B cell (primary cell): ENCODE measurements around the gene ZDHHC7. TPM values are rescaled to one million over a fixed set of nuclear protein-coding genes. Genes with fewer than 3 reads are reported as not detected.

ENCODE experiments used
- ATAC-seq: fragments of 200-7000 bp; cut with Tn5 transposase; one replicate; pipeline ENCODE4 v1.10.0; 2021; ENCODE audit warnings: low read depth, mild to moderate bottlenecking, moderate number of reproducible peaks, moderate library complexity
- CTCF ChIA-PET: fragments of 350-600 bp; sonication (Branson Sonifier 250); formaldehyde crosslinking; loops from one replicate; lab custom pipeline; 2021; ENCODE audit warnings: antibody characterized with exemption, inconsistent platforms; lab: Charles Lee
- POLR2A ChIA-PET: fragments of 350-600 bp; sonication (Branson Sonifier 250); formaldehyde crosslinking; loops from one replicate; lab custom pipeline; 2021; ENCODE audit warnings: antibody characterized with exemption; lab: Charles Lee
- DNase-seq: peaks from one replicate; pipeline ENCODE4 v3.0.0; 2013
- H2AFZ ChIP-seq: 2 replicates; pipeline ENCODE4 v1.6.1; 2012; ENCODE audit warnings: mild to moderate bottlenecking, low read depth, low read length; ENCODE audit not compliant: insufficient read depth, poor library complexity, severe bottlenecking
- H3K27ac ChIP-seq, 2 donors: 1 replicate in 1 of 2; 2 replicates in 1 of 2; pipeline ENCODE4 v1.5.1; 2012 to 2013; ENCODE audit warnings: low read length in 2 of 2, mild to moderate bottlenecking in 2 of 2, moderate library complexity in 1 of 2
- H3K27me3 ChIP-seq, 4 experiments: fragments of 200-600 bp in 1 of 4; sonication (generic) in 1 of 4; replicated peaks in 1 of 4; 1 replicate in 2 of 4; 2 replicates in 2 of 4; pipeline versions ENCODE4 v1.6.1 to v1.7.0; 2013 to 2016; ENCODE audit warnings: low read length in 3 of 4, mild to moderate bottlenecking in 2 of 4, mixed read lengths in 1 of 4, moderate library complexity in 1 of 4; ENCODE audit not compliant: insufficient read depth in 4 of 4, control insufficient read depth in 3 of 4; ENCODE audit errors: control extremely low read depth in 1 of 4
- H3K36me3 ChIP-seq, 2 experiments: replicated peaks in 1 of 2; 1 replicate in 1 of 2; 2 replicates in 1 of 2; pipeline versions ENCODE4 v1.6.1 to v1.7.1; 2013; ENCODE audit warnings: low read length in 1 of 2; ENCODE audit not compliant: insufficient read depth in 2 of 2, control insufficient read depth in 1 of 2; ENCODE audit errors: control extremely low read depth in 1 of 2, extremely low read depth in 1 of 2
- H3K4me1 ChIP-seq, 2 donors: fragments of 200-600 bp in 1 of 2; sonication (generic) in 1 of 2; 1 replicate in 1 of 2; 2 replicates in 1 of 2; pipeline versions ENCODE4 v1.5.1 to v1.6.1; 2013 to 2017; ENCODE audit warnings: low read length in 2 of 2; ENCODE audit not compliant: control insufficient read depth in 2 of 2, insufficient read depth in 2 of 2
- H3K4me2 ChIP-seq: replicated peaks from 2 replicates; pipeline ENCODE3; 2012; ENCODE audit warnings: mild to moderate bottlenecking, low read depth, low read length; ENCODE audit not compliant: poor library complexity, severe bottlenecking
- H3K4me3 ChIP-seq, 5 experiments: fragments of 200-600 bp in 1 of 5; sonication (generic) in 1 of 5; 1 replicate in 3 of 5; 2 replicates in 2 of 5; pipeline versions ENCODE4 v1.5.1 to v1.7.0; 2011 to 2016; ENCODE audit warnings: low read length in 4 of 5, mild to moderate bottlenecking in 4 of 5, low read depth in 2 of 5, control low read depth in 1 of 5, moderate library complexity in 1 of 5; ENCODE audit not compliant: insufficient read depth in 1 of 5; ENCODE audit errors: control extremely low read depth in 1 of 5, extremely low read depth in 1 of 5
- H3K79me2 ChIP-seq: fragments of 200-600 bp; sonication (generic); one replicate; pipeline ENCODE4 v1.6.0; 2016; ENCODE audit warnings: low read length; ENCODE audit not compliant: control insufficient read depth, insufficient read depth
- H3K9ac ChIP-seq: fragments of 200-600 bp; sonication (generic); 2 replicates; pipeline ENCODE4 v1.6.1; 2017; ENCODE audit warnings: mild to moderate bottlenecking, low read length, moderate library complexity
- H3K9me3 ChIP-seq, 3 donors: one replicate each; pipeline versions ENCODE4 v1.6.1 to v1.7.1; 2013; ENCODE audit warnings: low read length in 2 of 3; ENCODE audit not compliant: control insufficient read depth in 2 of 3, insufficient read depth in 1 of 3; ENCODE audit errors: control extremely low read depth in 1 of 3
- H4K20me1 ChIP-seq: 2 replicates; pipeline ENCODE4 v1.6.0; 2012; ENCODE audit warnings: mild to moderate bottlenecking, low read length; ENCODE audit not compliant: insufficient read depth, control insufficient read depth, poor library complexity, severe bottlenecking
- H3K27ac Mint-ChIP-seq: one replicate; pipeline ENCODE4 v1.8.0; 2021; ENCODE audit warnings: mixed read lengths
- H3K27me3 Mint-ChIP-seq: one replicate; pipeline ENCODE4 v1.8.0; 2021; ENCODE audit warnings: mixed read lengths
- H3K4me1 Mint-ChIP-seq: one replicate; pipeline ENCODE4 v1.8.0; 2021; ENCODE audit warnings: mixed read lengths
- H3K4me3 Mint-ChIP-seq: one replicate; pipeline ENCODE4 v1.8.0; 2021; ENCODE audit warnings: mixed read lengths
- H3K9me3 Mint-ChIP-seq: one replicate; pipeline ENCODE4 v1.8.0; 2022; ENCODE audit warnings: mixed read lengths; ENCODE audit not compliant: insufficient read depth
- EZH2 ChIP-seq: IDR thresholded peaks from 2 replicates; pipeline ENCODE4 v1.6.1; 2012; ENCODE audit warnings: borderline replicate concordance, low read depth, mild to moderate bottlenecking, moderate library complexity, low read length; ENCODE audit not compliant: insufficient read depth, poor library complexity, severe bottlenecking
- WGBS: methylation state at CpG from one replicate; pipeline ENCODE4 v1.1.5; 2013; ENCODE audit warnings: missing lambda C conversion rate; ENCODE audit not compliant: insufficient coverage; 5-methylcytosine and 5-hydroxymethylcytosine counted together
- intact Hi-C: fragments of 100-400 bp; cut with micrococcal nuclease; formaldehyde crosslinking; loops from one replicate; pipeline ENCODE4 v1.10.0; 2022
- polyA plus RNA-seq: library from polyadenylated mRNA; depleted of rRNA; stranded (reverse); fragments of >200 nt; gene quantifications from 2 replicates; pipeline ENCODE4 v1.2.3, GENCODE V29; 2012
- total RNA-seq, 2 donors: library from RNA; stranded (reverse); fragments of 120-200 nt in 1 of 2; gene quantifications; 1 replicate in 1 of 2; 2 replicates in 1 of 2; pipeline versions ENCODE4 v1.2.3 to v1.2.4, GENCODE V29; 2013 to 2022
- TF ChIP-seq, protein P1 (sequence below): fragments of 200-600 bp; IDR thresholded peaks from one replicate; pipeline ENCODE4 v1.8.0; 2022; ENCODE audit warnings: antibody characterized with exemption, mild to moderate bottlenecking

The ZDHHC7 gene
- total and polyA plus RNA-seq, 2 donors (not counting 1 experiment from before 2014, with no cell fraction given) = 25.2 to 36.1 TPM

DNA sequence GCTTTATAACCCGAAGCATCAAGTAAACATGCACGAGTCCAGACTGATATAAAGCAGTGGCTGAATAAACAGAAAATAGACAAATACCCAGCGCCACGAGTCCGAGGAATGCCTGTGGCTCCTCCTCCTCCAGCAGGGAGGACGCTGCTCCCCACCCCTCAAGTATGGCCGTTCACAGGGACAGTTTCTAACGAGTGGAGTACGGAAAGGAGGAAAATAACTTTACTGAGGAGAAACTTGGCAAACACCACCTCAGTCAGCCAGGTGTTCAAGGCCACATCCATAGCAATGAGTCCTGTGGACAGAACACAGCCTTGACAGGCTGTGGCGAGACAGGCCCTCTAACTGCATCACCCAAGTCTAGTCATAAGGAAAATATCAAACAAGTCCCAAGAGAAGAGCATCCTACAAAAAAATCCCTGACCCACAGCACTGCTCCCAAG lies 9.2 kb downstream of the ZDHHC7 start:
- Histone ChIP-seq H3K4me2 (peak overlapping the region; percentile 37), H3K4me1 (peaks cover 12 to 17% of the 10 kb centered on the region in 2 donors), H3K79me2 (peaks cover 94% of the 10 kb centered on the region), H3K9me3 (no peaks in the 10 kb centered on the region), H3K27me3 (no peaks in the 10 kb centered on the region), H3K9ac (no peak overlapping the region), H3K27ac (no peak overlapping the region), H4K20me1 (peaks cover 67% of the 10 kb centered on the region), H2AFZ (no peak overlapping the region), H3K36me3 (peaks cover 7 to 8% of the 10 kb centered on the region in 2 experiments), H3K4me3 (no peak overlapping the region)
- POLR2A ChIA-PET = no interaction called here
- Mint-ChIP-seq H3K27me3 (no peaks in the 10 kb centered on the region), H3K4me1 (peaks cover 51% of the 10 kb centered on the region), H3K27ac (peak overlapping the region; percentile 10), H3K4me3 (peak overlapping the region; percentile 9), H3K9me3 (no peaks in the 10 kb centered on the region)
- CTCF ChIA-PET = no interaction called here
- intact Hi-C loops = no loop called here
- WGBS = 100% methylated on average over 1 of the region's 10 CpGs
- no peak for ATAC-seq
- DNase-seq = no peak
- TF ChIP-seq, protein P1, sequence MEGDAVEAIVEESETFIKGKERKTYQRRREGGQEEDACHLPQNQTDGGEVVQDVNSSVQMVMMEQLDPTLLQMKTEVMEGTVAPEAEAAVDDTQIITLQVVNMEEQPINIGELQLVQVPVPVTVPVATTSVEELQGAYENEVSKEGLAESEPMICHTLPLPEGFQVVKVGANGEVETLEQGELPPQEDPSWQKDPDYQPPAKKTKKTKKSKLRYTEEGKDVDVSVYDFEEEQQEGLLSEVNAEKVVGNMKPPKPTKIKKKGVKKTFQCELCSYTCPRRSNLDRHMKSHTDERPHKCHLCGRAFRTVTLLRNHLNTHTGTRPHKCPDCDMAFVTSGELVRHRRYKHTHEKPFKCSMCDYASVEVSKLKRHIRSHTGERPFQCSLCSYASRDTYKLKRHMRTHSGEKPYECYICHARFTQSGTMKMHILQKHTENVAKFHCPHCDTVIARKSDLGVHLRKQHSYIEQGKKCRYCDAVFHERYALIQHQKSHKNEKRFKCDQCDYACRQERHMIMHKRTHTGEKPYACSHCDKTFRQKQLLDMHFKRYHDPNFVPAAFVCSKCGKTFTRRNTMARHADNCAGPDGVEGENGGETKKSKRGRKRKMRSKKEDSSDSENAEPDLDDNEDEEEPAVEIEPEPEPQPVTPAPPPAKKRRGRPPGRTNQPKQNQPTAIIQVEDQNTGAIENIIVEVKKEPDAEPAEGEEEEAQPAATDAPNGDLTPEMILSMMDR = no peak
- TF ChIP-seq EZH2 = no peak

DNA sequence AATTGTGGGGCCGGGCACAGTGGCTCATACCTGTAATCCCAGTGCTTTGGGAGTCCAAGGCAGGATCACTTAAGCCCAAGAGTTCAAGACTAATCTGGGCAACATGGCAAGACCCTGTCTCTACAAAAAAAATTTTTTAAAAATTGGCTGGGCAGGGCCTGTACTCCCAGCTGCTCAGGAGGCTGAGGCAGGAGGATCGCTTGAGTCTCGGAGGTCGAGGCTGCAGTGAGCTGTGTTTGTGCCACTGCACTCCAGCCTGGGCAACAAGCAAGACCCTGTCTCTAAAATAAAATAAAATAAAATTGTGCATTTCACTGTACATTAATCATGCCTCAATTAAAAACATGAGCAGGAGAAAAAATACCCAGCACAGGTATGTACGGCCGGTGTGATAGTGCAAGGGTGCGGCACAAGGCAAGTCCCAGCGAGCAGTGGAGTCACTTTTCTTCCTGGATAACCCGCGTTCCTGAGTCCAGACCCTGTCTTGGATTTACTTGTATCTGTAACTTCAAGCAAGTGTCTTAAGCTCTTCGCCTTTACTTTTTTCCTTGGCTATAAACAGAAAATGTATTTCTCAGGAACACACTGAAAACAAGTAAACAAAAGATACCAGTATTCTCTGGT lies 11.4 kb downstream of the ZDHHC7 start:
- H3K4me3 ChIP-seq = no peak overlapping the region
- H4K20me1 ChIP-seq = peaks cover 56% of the 10 kb centered on the region
- H3K9ac ChIP-seq = no peak overlapping the region
- Mint-ChIP-seq H3K4me3 (no peak overlapping the region), H3K27ac (no peak overlapping the region), H3K9me3 (no peaks in the 10 kb centered on the region), H3K4me1 (peaks cover 49% of the 10 kb centered on the region), H3K27me3 (no peaks in the 10 kb centered on the region)
- ChIA-PET CTCF (no interaction called here), POLR2A (no interaction called here)
- 100% methylated on average over 7 of the region's 11 CpGs for WGBS
- H3K36me3 ChIP-seq = peaks cover 8% of the 10 kb centered on the region in 2 experiments
- H3K27ac ChIP-seq = no peak overlapping the region
- H3K9me3 ChIP-seq = no peaks in the 10 kb centered on the region
- H3K4me2 ChIP-seq = no peak overlapping the region
- H3K79me2 ChIP-seq = peaks cover 86% of the 10 kb centered on the region
- intact Hi-C loops = no loop called here
- TF ChIP-seq, protein P1 = no peak
- TF ChIP-seq EZH2 = no peak
- peaks cover 12 to 20% of the 10 kb centered on the region in 2 donors for H3K4me1 ChIP-seq
- DNase-seq (no peak), ATAC-seq (no peak)
- no peaks in the 10 kb centered on the region for H3K27me3 ChIP-seq
- H2AFZ ChIP-seq = no peak overlapping the region
